Activated CD4-positive, alpha-beta T cell treated with anti-CD3 and anti-CD28 coated beads, Interleukin-2, amount 50 U/mL, for 1 hour (primary cell): ENCODE data around the gene CLEC11A.
"Not testable (repeated sequence)": the region's sequence is repeated elsewhere in the genome, so short reads cannot be mapped to it uniquely, and the experiment has no call there.

ENCODE experiments used
- DNase-seq: peaks from one replicate; pipeline ENCODE4 v3.0.0-alpha.2; 2020

CLEC11A gene

GRCh38 chr19:50761501-50761900, 38.3 kb downstream of the CLEC11A start:
- not testable (repeated sequence) for DNase-seq

DNA sequence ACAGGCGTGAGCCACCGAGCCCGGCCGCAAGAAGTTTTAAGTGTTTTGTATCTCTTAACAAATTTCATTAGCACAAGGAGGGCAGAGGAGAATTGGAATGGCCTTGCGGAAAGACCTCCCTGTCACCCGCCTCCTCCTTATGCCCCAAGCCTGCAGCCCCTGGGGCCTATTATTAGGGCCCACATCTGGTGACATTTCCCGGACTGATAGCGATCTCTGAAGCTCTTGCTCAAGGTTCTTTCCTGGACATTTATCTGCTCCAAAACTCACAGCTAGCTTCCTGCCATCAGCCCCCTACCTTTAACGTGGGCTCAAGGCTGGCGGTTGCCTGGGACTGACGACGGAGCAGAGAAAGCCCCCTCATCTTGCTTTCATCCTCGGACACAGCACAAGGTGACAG, 40.4 kb downstream of the CLEC11A start:
- not testable (repeated sequence) for DNase-seq

GRCh38 chr19:50764409-50764808, 41.2 kb downstream of the CLEC11A start:
- no peak for DNase-seq

DNA sequence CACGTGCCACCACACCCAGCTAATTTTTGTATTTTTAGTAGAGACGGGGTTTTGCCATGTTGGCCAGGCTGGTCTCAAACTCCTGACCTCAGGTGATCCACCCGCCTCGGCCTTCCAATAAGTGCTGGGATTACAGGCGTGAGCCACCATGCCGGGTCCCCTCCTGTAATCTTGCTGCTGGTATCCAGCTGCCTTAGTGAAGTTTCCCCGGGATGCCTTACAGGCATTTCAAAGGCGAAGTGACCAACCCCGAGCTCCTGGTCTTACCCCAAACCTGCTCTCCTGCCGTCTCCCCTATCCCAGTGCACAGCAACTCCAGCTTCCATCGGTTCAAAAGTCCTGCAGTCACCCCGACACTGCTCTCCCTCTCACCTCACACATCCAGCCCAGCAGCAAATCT, 43.6 kb downstream of the CLEC11A start:
- DNase-seq: not testable (repeated sequence)

GRCh38 chr19:50767263-50767662, 44.1 kb downstream of the CLEC11A start:
- not testable (repeated sequence) for DNase-seq

DNA sequence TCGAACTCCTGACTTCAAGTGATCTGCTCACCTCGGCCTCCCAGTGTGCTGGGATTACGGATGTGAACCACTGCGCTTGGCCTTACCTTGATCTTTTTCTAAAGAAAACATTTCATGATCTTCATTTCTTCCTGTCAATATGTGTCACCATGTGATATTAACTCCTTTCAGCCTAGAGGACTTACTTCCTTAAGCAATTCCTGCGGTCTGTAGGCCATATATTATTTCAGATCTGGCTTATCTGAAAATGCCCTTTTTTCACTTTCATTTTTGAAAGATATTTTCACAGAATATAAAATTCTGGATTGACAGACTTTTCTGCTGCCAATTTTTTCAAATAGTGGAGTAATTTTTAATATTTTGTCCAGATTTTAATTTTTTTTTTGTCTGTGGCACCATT, 45.1 kb downstream of the CLEC11A start:
- no peak for DNase-seq

GRCh38 chr19:50770164-50770563, 47.0 kb downstream of the CLEC11A start, which contains the start of gene GPR32:
Gene GPR32, plus strand, starts transcription at chr19:50770464. Its CDS starts 137 bp downstream, at chr19:50770601.
- not testable (repeated sequence) for DNase-seq

GRCh38 chr19:50770888-50771287, 47.7 kb downstream of the CLEC11A start:
- DNase-seq: no peak

- DNase-seq: no peak
Observed at GRCh38 chr19:50772476-50772875, 49.3 kb downstream of the CLEC11A start.

DNA sequence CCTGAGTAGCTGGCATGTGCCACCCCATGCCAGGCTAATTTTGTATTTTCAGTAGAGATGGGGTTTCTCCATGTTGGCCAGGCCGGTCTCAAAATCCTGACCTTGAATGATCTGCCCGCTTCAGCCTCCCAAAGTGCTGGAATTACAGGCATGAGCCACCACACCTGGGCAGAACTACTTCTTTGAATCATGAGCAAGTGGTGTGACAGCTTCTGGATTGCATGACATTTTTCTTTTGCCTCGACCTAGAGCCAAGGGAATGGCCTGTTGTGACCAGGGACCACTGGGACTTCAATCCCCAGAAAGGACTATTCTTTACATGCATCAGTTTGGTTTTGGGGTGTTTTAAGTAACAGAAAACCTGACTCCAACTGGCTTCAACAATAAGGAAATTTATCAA, 49.7 kb downstream of the CLEC11A start:
- not testable (repeated sequence) for DNase-seq

GRCh38 chr19:50773454-50773853, 50.3 kb downstream of the CLEC11A start:
- DNase-seq: not testable (repeated sequence)
